Dedifferentiated amniotic fluid mesenchymal stem cell (primary cell): ENCODE data around the gene SUFU.
"Not testable (repeated sequence)": the region's sequence is repeated elsewhere in the genome, so short reads cannot be mapped to it uniquely, and the experiment has no call there.

ENCODE experiments used
- DNase-seq: peaks from one replicate; pipeline ENCODE4 v3.0.0-alpha.2; 2016; ENCODE audit errors: extremely low spot score

Gene SUFU

DNA sequence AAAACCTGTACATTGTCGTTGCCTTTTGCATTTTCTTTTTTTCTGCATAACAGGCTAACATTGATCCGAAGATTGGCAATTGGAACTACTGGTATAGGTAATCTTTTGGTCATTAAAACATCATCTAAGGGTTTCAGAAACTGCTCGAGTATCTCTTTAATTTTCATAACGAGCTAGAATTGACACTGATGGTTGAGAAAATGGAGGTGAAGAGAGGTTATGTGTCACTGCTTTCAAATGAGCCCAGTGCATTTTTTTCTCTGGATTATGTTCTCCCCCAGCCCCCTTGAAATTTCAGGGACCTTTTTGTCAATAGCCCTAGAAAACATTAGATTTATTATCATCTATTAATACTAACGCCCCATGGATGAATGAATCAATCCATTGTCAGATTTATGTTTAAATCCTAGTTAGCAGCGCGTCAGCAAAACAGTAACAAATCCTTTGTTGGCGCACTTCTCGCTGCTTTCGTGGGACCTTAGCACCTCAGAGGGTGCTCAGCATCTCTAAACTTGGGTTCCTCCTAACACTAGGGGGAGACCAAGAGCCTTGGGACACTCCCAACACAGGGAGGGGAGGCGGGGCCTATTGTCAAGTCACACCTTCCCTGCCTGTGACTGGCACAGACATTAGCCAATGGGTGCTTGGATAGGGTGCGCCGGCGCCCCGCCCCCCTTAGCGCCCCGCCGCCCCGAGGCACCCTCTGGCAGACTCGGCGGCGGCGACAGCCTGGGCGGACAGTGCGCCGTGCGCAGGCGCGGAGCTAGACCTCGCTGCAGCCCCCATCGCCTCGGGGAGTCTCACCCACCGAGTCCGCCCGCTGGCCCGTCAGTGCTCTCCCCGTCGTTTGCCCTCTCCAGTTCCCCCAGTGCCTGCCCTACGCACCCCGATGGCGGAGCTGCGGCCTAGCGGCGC is at the start of gene SUFU:
TSS of gene SUFU (plus strand) at position 709 of the 915 bp plus-strand sequence. CDS start at position 890, 181 bp downstream.
- peak; percentile 99 for DNase-seq

DNA sequence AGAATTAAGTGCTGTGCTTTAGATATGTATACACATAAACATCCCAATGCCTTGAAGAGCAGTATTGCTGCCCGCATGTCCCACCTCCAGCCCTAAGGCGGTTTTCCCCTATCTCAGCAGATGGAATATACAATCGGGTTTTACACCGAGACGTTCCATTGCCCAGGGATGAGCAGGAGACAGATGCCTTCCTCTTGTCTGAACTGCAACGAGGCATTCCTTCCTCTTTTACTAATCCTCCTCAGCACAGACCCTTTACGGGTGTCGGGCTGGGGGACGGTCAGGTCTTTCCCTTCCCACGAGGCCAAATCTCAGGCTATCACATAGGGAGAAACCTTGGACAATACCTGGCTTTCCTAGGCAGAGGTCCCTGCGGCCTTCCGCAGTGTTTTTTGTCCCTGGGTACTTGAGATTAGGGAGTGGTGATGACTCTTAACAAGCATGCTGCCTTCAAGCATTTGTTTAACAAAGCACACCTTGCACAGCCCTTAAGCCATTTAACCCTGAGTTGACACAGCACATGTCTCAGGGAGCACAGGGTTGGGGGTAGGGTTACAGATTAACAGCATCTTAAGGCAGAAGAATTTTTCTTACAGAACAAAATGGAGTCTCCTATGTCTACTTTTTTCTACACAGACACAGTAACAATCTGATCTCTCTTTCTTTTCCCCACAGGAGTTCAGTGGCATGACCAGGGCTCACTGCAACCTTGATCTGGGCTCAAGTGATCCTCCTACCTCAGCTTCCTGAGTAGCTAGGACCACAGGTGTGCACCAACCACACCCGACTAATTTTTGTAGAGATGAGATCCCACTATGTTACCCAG is 48.9 kb upstream of the SUFU start:
- DNase-seq = not testable (repeated sequence)

DNA sequence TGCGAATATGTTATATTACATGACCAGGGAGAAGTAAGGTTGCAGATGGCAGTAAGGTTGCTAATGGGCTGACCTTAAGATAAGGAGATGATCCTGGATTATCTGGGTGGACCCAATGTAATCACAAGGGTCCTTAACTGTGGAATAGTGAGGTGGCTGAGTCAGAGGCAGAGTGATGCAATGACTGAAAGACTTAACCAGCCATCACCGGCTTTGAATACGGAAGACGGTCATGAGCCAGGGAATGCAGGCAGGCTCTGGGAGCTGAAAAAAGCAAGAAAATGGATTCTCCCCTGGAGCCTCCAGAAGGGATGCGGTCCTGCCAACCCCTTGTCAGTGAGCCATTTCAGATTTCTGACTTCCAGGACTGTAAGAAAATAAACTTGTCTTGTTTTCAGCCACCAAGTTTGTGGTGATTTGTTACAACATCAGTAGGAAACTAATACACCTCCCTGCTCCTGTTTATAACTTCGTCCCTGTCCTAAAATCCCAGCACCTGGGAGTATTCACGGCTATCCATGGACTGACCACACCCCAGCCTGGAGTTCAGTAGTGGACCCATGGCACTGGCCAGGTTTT is 47.8 kb upstream of the SUFU start:
- peak; percentile 64 for DNase-seq

- no peak for DNase-seq
Observed at GRCh38 chr10:102457591-102458150, 46.1 kb upstream of the SUFU start.

- DNase-seq = no peak
Observed at GRCh38 chr10:102458656-102459055, 45.1 kb upstream of the SUFU start.

- no peak for DNase-seq
Observed at GRCh38 chr10:102460836-102461186, 43.0 kb upstream of the SUFU start.

GRCh38 chr10:102461187-102462054 is 42.4 kb upstream of the SUFU start:
- peak; percentile 41 for DNase-seq

- no peak for DNase-seq
Observed at GRCh38 chr10:102462512-102463054, 41.2 kb upstream of the SUFU start.

- no peak for DNase-seq
Observed at GRCh38 chr10:102463983-102464382, 39.8 kb upstream of the SUFU start.

DNA sequence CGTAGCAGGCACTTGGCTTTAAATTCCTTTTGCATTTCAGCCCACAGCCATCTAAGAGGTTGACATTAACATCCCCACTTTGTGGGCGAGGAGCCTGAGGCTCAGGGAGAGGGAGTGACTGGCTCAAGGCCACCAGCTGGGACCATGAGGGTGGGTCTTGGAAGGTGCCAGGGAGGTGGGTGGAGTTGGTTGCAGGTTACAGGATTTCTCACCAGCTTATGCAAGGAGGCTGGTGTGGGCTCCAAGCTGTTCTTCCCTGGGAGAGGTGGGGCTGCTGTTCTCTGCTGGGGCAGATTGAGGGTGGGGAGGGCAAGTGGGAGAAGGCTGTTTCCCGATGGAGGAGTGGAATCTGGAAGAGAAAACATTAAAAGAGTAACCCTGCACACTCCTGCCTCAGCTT is 38.3 kb upstream of the SUFU start:
- DNase-seq = no peak

GRCh38 chr10:102467318-102467717 is 36.5 kb upstream of the SUFU start:
- no peak for DNase-seq

GRCh38 chr10:102467971-102468438 is 35.8 kb upstream of the SUFU start:
- DNase-seq = no peak

- DNase-seq = no peak
Observed at GRCh38 chr10:102468683-102469082, 35.1 kb upstream of the SUFU start.

- no peak for DNase-seq
Observed at GRCh38 chr10:102470579-102471546, 32.9 kb upstream of the SUFU start.

DNA sequence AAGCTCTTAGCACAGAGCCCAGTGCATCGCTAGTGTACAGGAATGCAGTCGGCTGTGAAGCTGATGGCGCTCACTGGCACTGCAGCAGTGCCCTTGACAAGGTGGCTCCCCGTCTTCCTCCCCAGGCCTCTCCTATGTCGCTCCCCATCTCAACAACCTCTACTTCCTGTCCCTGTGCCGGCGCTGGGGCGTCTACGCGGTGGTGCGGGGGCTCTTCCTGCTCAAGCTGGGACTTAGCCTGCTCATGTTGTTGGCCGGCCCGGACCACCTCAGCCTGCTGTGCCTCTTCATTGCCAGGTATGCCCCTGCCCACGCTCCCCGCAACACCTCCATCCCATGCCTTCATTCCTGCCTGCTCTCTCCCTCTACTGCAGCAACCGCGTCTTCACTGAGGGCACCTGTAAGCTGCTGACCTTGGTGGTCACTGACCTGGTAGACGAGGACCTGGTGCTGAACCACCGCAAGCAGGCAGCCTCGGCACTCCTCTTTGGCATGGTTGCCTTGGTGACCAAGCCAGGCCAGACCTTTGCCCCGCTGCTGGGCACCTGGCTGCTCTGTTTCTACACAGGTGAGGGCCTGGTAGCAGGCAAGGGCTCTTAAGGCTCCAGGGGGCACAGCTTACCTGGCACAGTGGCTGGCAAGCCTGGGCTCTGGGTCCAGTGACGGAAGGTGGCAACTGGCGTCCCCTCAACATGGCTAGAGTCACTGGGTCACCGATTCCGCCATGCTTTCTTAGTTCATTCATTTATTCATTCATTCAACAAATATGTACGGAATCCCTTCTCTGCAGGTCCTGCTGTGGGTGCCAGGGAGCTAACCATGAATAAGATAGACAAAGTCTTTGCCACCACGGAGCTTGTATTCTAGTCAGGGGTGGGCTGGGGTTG is 30.1 kb upstream of the SUFU start:
- no peak for DNase-seq

- DNase-seq = no peak
Observed at GRCh38 chr10:102475451-102476040, 28.2 kb upstream of the SUFU start.

- no peak for DNase-seq
Observed at GRCh38 chr10:102476466-102477141, 27.2 kb upstream of the SUFU start.
